CD1c-positive myeloid dendritic cell (primary cell): Measurements from ENCODE around the gene MBNL3.
"Not testable (repeated sequence)": the region's sequence is repeated elsewhere in the genome, so short reads cannot be mapped to it uniquely, and the experiment has no call there.

Experiments
- DNase-seq: peaks from one replicate; pipeline ENCODE4 v3.0.0-alpha.2; 2016; ENCODE audit errors: extremely low spot score

Gene MBNL3

DNA sequence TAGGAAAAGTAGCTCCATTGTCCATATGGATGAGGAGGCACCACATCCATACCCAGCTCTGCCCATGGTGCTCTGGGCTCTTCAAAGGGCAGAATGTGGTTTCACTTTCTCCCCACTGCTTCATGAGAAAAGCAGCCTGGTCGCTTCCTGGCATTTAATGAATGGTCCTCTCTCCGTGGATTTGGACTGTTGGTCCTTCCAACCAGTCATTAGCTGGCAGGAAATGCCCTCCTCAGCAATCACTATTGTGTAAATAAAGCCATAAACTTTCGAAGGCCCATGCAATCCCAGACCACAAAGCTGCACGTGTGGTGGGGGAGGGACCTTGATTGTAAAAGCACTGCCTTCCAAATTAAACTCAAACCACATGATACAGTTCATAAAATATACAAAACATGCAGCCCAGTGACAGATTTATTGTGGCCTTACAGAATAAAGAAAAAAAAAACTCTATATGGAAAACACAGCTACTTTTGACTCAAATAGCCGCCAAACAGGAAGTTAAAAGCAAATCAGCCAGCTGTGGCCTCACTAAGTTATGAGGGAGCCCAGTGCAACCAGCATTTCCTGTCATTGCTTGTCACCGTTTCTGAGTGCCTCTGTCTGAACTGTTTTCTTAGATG, 8.1 kb downstream of the MBNL3 start:
- peak; percentile 39 for DNase-seq

DNA sequence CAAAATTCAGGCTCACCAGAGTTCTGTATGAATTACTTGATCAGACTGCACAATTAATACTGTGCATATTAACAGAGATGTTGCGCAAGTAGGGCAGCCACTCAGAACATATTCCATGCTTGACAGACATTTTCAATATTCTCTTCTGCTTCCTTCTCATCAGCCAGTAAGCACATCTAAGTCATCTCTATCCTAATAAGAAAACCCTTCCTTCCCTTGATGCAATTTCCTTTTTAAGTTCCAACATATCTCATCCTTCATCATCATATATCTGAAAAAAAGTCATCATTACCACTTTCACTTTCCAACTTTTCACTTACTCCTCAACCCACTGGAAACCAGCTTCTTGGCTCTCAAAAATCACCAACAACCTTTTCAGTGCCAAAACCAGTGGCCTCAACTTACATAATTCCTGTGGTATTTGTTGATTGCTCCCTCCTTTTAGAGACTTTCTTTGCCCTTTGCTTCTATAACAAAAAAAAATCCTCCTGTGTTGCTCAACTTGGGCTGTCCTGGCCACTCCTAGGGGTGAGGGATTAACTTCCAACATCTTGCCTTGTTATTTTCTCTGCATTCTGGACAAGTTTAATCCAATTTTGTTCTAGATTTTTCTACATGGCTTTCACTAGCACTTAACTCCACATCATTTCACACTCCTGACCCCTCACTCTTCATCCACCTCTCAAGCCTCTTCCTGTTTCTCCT, 14.1 kb downstream of the MBNL3 start:
- no peak for DNase-seq

DNA sequence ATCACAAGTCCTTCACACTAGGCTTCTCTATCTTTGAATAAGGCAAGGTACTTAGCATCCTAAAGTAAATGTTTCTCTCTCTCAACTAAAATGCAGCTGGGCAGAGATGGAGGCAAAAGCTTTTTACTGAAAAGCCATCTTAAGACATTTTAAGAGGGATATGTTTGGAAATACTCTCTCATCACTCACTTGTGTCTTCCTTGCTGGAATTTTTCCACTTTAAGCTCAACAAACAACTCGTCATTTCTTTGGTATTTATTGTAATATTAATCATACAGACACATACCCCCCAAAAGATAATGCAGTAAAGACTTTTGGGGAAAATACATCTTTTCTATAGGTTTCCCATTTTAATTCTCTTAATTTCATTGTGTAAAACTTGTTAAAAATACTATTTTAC, 16.4 kb downstream of the MBNL3 start:
- no peak for DNase-seq

DNA sequence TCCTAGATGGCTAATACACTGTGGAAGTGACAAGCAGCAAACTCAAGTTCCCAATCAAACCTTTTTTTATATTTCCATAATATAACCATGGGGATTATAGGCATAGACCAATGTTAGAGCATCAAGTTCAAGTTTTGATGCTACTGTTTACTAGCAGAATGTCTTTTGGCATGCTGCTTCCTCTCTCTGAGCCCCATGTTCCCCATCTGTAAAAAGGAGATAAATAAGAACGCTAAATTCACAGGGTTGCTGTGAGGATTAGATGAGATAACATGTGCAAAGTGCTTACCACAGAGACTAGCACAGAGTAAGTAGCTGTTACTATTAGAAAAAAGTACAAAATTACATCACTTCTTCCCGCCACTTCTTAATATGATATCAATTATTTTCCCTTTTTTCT, 18.0 kb downstream of the MBNL3 start:
- DNase-seq = no peak

DNA sequence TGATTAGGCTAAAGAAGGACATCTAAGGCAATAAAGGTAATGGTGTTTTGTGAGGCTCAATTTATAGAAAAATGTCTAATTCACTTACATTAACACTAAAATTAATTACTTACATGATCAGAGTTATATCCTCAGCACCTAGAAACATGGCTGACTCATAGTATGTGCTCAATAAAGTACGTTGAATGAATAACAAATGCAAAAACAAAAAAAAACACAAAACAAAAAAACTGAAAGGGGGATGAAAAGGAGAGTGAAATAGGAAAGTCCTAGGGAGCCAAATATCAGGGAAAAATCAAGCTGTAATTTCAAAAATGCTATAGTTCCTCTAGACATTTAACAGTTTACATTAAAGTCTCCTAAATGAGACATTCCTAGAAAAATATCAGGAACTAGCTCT, 18.7 kb downstream of the MBNL3 start:
- DNase-seq = no peak

DNA sequence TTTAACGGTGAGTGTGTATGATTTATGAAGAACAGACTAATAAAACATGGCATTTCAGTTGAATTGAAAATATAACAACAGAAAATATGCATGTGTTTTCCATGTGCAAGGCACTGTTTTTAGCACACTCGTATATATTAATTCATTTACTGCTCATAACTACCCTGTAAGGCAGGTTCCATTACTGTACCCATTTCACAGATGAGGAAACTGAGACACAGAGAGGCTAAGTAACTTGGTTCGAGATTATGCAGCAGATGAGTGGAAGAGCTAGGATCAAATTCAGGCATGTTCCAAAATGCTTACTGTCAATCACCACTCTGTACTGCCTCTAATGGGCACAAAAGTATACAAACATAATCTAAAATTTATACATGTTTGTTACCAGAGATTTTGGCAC, 20.4 kb downstream of the MBNL3 start:
- no peak for DNase-seq

DNA sequence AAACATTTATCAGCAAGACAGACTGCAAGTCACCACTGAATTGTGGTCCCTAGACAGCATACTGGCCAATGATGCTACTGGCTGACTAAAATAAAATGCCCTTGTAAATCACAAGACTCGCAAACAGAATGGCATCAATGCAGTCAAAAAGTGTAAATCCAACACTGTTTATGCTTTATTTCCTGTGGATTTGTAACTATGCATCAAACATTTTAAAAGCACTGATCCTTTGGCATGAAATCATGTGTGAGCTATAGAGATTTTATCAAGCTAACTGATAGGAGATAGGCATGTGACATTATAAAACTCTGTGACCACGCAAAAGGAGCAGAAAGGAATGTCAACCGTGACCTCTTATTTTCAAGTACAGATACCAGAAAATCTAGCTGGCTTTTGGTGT, 20.8 kb downstream of the MBNL3 start:
- no peak for DNase-seq

DNA sequence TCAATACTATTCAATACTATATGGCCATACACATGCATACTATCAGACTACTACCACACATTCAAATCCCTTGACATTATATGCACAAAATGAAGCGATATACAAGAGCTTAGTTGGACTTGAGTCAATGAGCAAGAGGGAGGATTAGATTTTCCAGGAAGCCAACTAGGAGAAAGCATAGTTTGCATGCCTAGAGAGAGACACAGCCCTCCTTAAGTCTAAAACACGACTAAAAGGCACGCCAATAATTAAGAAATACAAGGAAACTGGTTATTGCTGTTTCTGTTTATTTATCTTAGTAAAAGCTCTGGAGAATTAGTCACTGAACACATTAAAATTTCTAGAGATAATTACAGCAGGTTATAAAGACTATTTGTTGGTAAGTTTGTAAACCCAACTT, 21.8 kb downstream of the MBNL3 start:
- no peak for DNase-seq

DNA sequence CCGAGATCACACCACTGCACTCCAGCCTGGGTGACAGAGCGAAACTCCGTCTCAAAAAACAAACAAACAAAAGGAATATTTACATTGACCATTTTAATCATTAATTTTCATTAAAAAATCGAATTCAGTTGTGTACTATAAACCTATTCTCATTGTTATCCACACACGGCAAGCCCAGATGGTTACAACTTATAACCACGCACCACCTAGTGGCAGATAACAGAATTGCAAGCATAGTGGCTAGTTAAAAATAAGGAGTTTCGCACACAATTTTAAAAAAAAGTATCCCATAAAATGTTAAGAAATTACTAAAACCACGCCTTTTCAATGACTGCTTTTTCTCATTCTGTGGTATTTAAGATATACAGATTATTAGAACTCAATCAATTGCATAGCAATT, 25.4 kb downstream of the MBNL3 start:
- DNase-seq = peak; percentile 57

DNA sequence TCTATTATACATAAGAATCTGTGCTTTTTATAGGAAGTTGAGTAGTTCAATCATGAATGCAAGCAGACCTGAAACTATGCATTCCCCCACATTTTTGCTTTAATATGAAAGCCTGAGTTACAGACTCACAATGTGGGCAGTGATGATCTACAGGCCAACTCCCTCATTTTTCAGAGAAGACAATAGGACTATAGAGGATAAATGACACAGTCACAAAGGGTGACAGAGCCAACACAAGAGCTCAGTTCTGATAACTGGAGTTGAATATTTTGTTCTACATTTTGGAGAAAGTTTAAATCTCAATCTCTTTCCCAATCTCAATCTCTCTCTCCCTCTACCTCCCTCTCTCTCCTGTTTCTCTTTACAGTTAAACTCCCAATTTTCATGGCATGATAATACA, 27.0 kb downstream of the MBNL3 start:
- DNase-seq = no peak

DNA sequence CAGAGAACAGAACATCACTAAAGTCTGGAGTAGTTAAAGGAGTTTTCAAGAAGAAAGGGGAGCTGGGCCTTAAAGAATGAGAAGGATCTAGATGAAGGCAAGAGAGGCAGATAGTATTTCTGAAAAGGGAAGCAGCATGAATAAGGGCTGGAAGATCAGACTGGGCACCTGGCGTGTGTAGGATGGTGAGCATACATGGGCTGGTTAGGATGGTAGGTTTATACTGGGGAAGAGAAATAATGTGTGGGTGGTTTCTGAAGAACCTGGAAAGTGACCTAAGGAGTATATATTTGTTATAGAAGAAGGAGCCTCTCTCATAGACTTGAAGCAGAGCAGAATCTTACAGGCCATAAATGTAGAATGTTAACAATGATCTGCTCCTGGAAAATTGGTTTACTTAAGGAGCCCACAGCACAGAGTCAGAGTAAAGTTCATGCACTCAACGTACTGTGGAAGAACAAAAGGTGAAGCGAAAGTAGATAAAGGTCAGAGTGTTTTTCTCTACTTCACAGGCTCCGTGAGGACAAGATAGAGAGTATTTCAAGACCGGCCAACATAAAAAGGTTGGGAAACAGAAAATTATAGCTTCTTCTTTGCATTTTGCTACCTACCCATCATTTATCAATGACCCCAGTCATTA, 35.8 kb downstream of the MBNL3 start:
- no peak for DNase-seq

DNA sequence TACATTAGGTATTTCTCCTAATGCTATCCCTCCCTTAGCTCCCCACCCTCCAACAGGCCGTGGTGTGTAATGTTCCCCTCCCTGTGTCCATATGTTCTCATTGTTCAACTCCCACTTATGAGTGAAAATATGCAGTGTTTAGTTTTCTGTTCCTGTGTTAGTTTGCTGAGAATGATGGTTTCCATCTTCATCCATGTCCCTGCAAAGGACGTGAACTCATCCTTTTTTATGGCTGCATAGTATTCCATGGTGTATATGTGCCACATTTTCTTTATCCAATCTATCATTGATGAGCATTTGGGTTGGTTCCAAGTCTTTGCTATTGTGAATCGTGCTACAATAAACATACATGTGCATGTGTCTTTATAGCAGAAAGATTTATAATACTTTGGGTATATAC, 42.9 kb downstream of the MBNL3 start:
- DNase-seq = not testable (repeated sequence)

DNA sequence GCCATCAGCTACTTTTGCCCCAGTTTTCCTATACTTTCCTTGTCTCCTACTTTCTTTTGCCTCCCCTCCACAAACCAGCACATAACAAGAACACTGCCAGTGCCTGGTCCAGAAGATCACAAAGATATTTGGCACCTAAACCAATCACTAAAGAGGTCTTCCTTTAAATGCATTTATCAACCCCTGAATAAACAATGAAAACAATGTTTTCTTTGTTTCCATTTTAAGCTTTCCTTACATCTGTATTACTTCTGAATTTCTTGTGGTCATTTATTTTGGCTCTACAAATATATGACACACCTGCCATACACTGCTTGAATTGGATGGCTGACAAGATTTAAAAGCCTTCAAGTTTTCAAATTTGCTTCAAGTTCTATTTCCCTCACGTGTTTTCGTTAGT, 43.9 kb downstream of the MBNL3 start:
- no peak for DNase-seq

DNA sequence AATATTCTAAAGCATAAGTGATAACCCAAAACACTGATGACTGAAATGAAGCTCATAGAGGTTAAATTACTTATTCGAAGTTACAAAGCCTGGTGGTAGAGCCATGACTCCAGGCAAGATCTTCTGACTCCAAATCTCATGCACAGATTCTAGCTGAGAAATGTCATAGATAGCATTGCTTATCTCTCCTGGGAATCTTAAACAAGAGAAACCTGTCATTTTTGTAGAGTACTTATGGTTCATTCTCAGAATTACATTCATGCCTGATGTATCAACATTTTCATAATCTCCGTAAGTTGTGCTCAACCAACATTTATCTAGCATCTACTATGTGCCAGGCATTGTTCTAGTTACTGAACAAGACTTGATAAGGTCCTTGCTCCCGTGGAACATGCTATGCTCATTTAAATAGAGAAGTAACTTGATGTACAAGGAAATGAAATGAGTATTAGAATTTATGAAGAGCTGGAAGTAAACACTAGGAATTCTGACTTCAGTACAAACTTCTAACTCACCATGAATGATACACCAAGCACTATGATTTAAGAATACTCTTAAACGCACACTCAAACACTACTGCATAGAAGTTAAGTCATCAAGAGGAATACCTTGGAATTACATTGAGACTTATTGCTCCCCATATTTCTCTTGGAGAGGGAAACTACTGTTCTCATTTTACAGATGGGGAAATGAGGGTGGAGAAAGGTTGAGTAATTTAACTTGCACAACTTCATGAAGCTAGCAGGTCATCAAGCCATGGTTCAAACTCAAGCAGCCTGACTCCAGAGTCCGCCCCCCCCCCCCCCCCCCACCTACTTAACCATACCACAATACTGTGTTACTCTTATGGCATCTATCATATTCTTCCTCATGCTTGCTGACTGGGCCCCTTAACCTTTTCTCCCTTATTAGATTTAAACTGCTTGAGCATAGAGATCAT, 45.4 kb downstream of the MBNL3 start:
- DNase-seq = peak; percentile 31

DNA sequence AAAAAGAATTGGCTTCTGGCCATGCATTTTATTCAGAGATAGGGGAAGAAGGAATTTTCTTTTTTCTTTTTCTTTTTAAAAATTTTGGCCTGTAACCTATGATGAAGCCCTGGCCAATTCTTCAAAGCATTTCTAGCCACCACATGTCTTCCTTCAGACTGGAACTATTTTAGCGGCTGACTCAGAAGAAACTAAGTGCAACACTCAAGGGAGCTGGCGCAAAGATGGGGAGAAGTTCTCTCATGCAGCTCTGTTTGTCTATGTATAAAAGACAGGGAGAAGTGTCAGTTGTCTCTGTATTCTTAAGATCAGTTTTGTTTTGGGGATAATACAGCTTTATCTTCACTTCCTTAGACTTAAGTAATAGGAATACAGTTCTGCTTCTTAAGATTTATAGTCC, 46.1 kb downstream of the MBNL3 start:
- peak; percentile 2 for DNase-seq

DNA sequence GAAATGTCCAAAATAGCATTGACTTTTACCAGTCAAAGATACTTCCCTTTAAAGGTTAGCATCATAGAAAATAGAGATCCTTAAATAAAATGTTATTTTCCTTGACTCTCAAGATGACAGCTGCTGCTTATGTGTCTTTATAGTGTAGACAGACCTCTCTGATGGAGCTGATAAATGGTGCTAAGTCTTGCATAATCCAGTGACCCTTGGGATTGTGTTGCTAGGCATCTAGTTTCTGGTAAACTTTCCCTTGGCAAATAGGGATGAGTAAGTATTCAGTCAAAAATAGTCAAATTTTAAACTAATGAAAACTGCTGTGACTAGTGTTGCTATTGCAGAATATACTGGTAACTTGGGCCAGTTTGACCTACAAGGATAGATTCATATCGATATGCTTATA, 53.6 kb downstream of the MBNL3 start:
- no peak for DNase-seq

DNA sequence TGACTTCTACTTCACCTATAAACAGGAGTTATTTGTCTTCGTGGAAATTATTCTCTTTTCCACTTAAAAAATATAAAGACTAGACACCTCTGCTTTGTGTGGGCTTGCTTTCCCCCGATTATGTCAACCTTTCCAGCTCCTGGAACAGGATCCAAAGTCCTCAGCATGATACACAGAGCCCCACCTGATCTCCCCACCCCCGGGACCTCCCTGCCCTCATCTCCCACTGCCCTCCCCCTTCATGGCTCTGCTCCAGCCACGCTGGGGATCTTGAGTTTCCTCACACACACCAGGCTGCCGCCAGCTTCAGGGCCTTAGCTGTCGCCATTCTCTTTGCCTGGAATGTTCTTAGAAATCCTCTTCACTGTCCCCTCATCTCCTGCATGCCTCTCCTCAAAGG, 55.3 kb downstream of the MBNL3 start:
- no peak for DNase-seq

DNA sequence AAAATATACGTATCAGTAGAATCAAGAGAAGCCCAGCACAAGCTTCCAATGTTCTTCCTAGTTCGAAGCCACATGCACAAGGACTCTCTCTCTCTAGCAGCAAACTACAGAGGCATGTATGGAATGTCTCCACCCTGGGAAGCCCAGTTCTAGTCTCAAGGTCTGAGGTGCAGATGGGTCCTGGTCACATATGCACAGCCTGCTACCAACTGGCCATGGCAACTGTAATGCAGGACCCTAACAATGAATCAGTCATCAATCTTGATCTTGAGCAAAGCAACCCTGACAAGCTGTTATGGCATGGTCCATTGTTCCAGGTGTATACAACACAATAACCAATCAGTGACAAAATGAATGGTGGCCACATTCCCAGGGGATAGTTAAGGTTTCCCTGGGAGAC, 55.8 kb downstream of the MBNL3 start:
- DNase-seq = no peak

DNA sequence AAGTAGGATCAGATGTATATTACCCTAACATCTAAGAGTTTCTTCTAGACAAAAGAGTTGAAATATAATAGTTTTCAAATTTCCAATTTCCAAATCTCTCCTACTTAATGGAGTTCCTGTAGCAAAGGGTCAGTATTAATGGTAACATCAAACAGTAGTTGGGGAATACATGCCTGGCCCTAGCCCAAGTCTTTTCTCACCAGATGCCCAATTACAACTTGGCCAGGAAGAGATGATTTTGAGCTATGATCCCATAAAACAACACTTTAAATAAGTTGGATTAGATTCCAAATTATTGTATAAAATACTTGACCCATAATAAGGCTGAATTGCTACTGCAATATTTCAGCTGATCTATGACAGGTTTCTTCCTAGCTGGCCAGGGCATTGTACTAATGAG, 59.9 kb downstream of the MBNL3 start:
- DNase-seq = no peak

DNA sequence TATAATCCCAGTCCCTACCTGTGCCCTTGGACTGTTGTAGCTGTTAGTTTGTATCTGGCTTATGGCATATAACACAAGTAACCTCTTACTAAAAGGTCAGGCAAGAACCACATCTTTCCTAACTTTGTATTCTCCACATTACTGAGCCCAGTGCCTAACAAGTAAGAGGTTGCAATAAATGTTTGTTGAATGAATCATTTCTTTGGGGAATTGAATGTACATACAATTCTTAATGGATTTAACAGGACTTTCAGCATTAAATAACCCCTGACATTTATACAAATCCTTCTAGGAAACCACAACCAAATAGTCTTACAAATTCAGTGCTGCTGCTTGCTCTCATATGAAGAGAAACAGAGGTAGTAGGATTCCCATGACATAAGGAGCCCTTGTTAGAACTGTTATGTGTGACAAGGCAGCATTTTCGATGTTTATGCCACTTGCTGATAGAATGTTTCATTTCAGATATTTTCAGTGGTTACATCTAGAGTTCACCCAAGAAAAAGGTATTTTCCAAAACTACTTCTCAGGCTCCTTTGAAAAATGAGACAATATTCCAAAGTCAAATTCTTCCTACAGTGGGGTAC, 62.0 kb downstream of the MBNL3 start:
- no peak for DNase-seq

DNA sequence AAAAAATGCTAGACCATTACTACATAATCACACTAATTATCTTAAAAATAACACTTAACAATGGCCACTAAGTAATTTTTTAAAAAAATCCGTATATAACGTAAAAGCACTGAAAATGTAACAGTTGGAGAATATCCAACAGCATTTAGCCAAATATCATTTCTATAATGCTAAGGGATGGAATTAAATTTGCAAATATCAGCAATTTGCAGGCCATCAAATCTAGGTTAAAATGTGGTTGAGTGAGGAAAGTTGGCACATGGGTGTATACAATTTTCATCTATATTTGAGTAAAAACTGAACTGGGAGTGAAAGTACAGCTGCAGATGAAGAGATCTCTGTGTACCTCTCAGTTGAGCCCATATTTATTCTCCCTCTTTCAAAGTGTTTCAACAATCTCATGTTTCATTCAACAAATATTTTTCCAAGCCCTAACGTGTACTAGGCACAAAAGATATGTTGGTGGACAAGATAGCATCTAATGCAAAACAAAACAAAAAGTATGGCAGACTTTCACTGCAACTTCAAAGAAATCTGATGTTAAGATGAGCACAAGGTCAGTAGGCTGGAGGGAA, 63.0 kb downstream of the MBNL3 start:
- no peak for DNase-seq

DNA sequence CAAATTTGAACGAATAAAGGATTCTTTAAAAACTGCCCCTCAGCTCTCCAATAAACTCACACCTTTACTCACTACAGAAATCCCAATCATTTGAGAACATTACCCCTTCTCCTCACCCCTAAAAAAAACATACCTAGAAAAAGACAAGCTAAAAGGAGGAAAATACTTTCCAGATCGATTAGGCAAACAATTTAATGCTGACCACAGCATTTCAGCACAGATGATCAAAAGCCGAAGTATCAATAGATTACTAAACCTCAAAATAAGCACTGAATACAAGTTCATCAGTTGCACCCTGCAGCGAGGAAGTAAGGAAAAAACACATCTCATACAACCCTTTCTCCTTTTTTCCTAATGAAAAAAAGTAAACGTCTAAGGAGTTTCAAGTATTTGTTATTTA, 65.5 kb downstream of the MBNL3 start:
- no peak for DNase-seq
